ENCODE measurements around the gene PSG2.
"Not testable (repeated sequence)": the region's sequence is repeated elsewhere in the genome, so short reads cannot be mapped to it uniquely, and the experiment has no call there.

GRCh38 chr19:43026369-43026768, 56.1 kb downstream of the PSG2 start, which contains the start of gene PSG11:
- TF ChIP-seq EZH2 (IDR thresholded peaks at IDR 0.05; ENCODE audit: borderline replicate concordance); CTCF (IDR thresholded peaks at IDR 0.05; ENCODE audit: poor library complexity): not testable (repeated sequence)

Data from hepatocyte (in vitro differentiated cells).